ENCODE results near the gene RFC2.
A peak's percentile ranks its signal among the peaks of the same experiment; 100 is the strongest.

The RFC2 gene

DNA sequence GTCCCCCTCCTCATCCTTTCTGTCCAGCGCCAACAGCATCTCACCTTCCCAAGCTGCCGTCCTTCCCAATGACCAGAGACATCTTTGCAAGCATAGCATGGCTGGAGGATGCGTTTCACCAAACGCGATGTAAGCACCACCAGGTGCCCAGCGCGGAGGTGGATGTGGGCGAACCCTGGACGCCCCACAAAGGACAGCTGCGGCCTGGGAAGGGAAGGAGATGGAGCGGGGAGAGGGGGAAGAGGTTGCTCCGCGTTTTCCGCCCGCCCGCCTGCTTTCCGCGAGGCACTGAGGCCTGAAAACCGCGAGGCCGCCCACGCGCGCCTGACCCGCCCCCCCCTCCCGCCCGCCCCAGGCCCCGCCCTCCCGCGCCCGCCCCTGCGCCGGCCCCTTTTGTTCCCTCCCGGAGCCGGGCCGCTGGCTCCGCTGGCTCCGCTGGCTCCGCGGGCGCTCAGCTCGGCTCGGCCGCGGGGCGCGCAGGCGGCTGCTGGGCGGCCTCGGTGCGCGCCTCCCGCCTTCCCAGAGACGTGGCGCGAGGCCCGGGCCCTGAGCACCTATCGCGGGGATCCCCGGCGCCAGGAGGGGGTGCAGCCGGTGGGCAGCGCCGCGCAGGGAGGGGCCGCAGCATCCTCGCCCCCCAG is 34.9 kb upstream of the RFC2 start, which contains the start of gene CLIP2:
CLIP2 (plus strand) TSS at position 390 of the 641 bp plus-strand sequence. CDS start 28,140 bp downstream, outside the sequence.
- Mint-ChIP-seq H3K27ac (peak within 1 kb of the TSS; percentile 66), H3K27me3 (peaks cover 40% of the 10 kb centered on the region), H3K4me1 (ENCODE audit: low read depth) (peaks cover 64% of the 10 kb centered on the region), H3K9me3 (no peaks in the 10 kb centered on the region), H3K4me3 (peak within 1 kb of the TSS; percentile 85), H3K36me3 (ENCODE audit: low read depth) (peaks cover 21% of the 10 kb centered on the region)
- intact Hi-C loops (cut with micrococcal nuclease), result loop anchor here (1.0 to 10.0 kb wide), 3 partner anchors 16 to 84 kb away; no protein-coding TSS in a partner anchor

DNA sequence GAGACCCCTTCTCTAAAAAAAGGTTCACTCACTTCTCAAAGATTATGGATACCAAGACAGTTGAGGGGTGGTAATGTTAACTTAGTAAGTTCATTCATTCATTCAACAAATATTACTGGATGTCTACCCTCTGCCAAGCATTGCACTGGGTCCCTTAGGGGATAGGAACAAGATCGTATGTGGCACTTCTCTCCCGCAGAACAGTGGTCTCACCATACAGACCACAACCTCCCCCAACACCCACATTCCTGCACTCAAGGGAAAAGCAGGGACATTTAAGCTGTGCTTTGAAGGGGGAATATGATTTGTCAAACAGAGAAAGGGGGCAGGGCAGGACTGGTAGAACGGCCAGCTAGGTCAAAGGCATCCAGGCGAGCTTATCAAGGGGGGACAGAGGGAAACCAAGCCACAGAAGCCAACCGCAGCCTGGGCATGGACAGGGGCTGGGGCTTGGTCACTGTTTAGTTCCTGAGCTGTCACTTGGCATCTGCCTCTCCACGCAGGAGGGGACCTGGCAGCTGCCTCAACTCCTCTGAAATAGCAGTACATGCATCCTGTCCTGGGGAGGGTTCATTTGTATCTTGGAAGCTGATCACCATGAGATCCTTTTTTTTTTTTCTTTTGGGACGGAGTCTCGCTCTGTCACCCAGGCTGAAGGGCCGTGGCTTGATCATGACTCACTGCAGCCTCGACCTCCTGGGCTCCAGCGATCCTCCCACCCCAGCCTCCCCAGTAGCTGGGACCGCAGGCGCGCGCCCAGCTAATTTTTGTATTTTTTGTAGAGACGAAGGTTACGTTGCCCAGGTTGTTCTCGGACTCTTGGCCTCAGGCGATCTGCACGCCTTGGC is 34.1 kb upstream of the RFC2 start:
- peaks cover 15% of the 10 kb centered on the region for H3K36me3 Mint-ChIP-seq (ENCODE audit: low read depth)
- H3K4me1 Mint-ChIP-seq (ENCODE audit: low read depth), result peaks cover 61% of the 10 kb centered on the region
- intact Hi-C loops (cut with micrococcal nuclease), result loop anchor here (2.0 to 10.0 kb wide), 2 partner anchors 15 to 83 kb away; no protein-coding TSS in a partner anchor
- peak overlapping the region; percentile 81 for H3K4me3 Mint-ChIP-seq
- peaks cover 34% of the 10 kb centered on the region for H3K27me3 Mint-ChIP-seq
- no peaks in the 10 kb centered on the region for H3K9me3 Mint-ChIP-seq
- H3K27ac Mint-ChIP-seq, result peak overlapping the region; percentile 47

DNA sequence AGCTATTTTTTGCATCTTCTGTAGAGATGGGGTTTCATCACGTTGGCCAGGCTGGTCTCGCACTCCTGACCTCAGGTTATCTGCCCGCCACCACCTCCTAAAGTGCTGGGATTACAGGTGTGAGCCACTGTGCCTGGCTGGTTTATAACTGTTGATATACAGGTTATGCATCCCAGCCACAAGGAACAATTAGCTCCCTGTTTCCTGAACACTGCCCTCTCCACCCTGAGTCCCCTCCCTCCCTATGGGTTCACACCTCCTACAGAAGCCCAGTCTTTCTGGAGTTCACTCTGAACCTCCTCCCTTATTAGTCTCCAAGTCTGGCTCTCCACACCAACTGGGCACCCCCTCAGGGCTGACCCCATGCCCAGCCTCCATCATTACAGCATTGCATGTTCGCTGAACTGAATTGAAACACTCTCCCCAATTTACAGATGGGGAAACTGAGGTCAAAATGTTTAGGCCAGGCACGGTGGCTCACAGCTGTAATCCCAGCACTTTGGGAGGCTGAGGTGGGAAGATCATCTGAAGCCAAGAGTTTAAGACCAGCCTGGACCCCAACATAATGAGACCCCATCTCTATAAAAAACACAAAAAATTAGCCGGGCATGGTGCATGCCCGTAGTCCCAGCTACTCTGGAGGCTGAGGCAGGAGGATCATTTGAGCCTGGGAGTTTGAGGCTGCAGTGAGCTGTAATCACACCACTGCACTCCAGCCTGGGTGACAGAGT is 33.3 kb upstream of the RFC2 start:
- Mint-ChIP-seq H3K27ac (peak overlapping the region; percentile 47), H3K36me3 (ENCODE audit: low read depth) (peaks cover 9% of the 10 kb centered on the region), H3K9me3 (no peaks in the 10 kb centered on the region)

DNA sequence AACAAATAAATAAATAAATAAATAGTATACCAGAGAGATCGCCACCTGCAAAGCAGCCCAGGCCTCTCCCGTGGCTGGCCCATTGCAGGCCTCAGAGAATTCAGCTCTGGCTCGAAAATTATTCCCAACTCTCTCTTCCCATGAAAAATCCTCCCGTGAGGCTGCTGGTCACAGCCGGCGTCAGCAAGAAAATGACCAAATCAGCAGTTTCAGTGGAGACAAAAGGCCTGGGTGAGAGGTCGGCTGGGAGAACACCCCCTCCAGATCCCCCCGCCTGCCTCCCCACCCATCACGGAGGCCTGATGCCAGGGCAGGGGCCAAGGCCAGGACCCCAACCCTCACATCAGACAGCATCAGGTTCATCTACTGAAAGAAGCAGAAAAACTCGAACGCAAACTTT is 31.9 kb upstream of the RFC2 start:
- intact Hi-C loops (cut with micrococcal nuclease), result loop anchor here (10.0 kb wide), 1 partner anchor 81 kb away; no protein-coding TSS in a partner anchor

More for the DNA sequence above, 33.3 kb upstream of the RFC2 start:
- H3K4me1 Mint-ChIP-seq (ENCODE audit: low read depth), result peaks cover 53% of the 10 kb centered on the region
- H3K4me3 Mint-ChIP-seq, result no peak overlapping the region
- intact Hi-C loops (cut with micrococcal nuclease), result loop anchor here (2.0 to 10.0 kb wide), 2 partner anchors 15 to 83 kb away; no protein-coding TSS in a partner anchor
- peaks cover 36% of the 10 kb centered on the region for H3K27me3 Mint-ChIP-seq

DNA sequence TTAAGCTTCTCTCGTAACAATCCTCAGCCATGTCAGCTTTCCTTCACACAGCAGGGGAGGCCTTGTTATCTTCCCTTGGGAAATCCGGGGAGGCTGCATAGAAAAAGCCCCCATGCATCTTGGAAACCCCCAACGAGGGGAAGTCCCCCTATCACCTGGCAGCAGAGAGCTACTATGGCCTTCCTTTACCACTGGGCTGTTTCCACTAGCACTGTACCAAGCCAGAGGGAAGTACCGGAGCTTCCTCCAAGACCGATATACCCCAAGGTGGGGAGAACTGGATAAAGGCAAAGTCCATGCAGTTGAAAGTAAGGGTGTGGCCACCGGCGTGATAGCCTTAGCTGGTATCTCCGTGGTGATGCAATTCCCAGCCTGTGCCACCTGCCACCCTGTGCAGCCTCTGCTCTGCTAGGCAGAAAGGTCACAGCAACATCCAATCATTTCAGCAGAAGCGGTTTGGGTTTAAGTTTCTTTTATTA is 30.6 kb upstream of the RFC2 start:
- no peak overlapping the region for H3K4me3 Mint-ChIP-seq
- H3K9me3 Mint-ChIP-seq, result no peaks in the 10 kb centered on the region
- intact Hi-C loops (cut with micrococcal nuclease), result loop anchor here (10.0 kb wide), 1 partner anchor 80 kb away; no protein-coding TSS in a partner anchor
- H3K27ac Mint-ChIP-seq, result no peak overlapping the region
- H3K4me1 Mint-ChIP-seq (ENCODE audit: low read depth), result peaks cover 42% of the 10 kb centered on the region
- H3K27me3 Mint-ChIP-seq, result peaks cover 26% of the 10 kb centered on the region
- H3K36me3 Mint-ChIP-seq (ENCODE audit: low read depth), result peaks cover 3% of the 10 kb centered on the region

More for the DNA sequence above, 31.9 kb upstream of the RFC2 start:
- Mint-ChIP-seq H3K36me3 (ENCODE audit: low read depth) (peaks cover 9% of the 10 kb centered on the region), H3K9me3 (no peaks in the 10 kb centered on the region), H3K4me3 (no peak overlapping the region), H3K27ac (peak overlapping the region; percentile 41), H3K27me3 (peaks cover 32% of the 10 kb centered on the region), H3K4me1 (ENCODE audit: low read depth) (peaks cover 41% of the 10 kb centered on the region)

DNA sequence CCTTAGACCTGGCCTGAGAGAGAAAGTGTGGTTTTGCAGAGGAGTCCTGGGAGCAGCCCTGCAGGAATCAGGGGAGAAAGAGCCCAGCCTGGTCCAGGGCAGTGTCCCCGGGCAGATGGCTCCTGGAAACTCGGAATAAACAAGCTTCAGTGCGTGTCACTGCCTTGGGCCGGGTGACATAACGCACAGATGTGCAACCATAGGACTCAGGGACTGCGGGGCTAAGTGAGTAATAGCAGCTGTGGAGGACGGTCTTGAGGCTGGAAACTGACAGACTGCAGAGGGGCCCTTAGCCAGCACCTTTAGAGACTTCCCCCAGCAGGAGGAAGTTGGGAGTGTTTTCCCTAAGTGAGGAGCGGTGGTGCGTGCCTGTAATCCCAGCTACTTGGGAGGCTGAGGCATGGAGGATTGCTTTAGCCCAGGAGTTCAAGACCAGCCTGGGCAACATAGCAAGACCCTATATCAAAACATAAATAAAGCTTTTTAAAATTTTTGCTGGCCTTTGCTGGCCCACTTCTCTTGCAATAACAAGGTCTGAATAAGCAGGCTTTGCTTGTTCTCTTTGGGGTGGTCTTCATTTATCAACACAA is 29.8 kb upstream of the RFC2 start:
- Mint-ChIP-seq H3K27ac (no peak overlapping the region), H3K27me3 (peaks cover 25% of the 10 kb centered on the region), H3K36me3 (ENCODE audit: low read depth) (no peaks in the 10 kb centered on the region), H3K4me1 (ENCODE audit: low read depth) (peaks cover 46% of the 10 kb centered on the region), H3K4me3 (no peak overlapping the region), H3K9me3 (no peaks in the 10 kb centered on the region)
- intact Hi-C loops (cut with micrococcal nuclease), result loop anchor here (10.0 kb wide), 1 partner anchor 79 kb away; no protein-coding TSS in a partner anchor

DNA sequence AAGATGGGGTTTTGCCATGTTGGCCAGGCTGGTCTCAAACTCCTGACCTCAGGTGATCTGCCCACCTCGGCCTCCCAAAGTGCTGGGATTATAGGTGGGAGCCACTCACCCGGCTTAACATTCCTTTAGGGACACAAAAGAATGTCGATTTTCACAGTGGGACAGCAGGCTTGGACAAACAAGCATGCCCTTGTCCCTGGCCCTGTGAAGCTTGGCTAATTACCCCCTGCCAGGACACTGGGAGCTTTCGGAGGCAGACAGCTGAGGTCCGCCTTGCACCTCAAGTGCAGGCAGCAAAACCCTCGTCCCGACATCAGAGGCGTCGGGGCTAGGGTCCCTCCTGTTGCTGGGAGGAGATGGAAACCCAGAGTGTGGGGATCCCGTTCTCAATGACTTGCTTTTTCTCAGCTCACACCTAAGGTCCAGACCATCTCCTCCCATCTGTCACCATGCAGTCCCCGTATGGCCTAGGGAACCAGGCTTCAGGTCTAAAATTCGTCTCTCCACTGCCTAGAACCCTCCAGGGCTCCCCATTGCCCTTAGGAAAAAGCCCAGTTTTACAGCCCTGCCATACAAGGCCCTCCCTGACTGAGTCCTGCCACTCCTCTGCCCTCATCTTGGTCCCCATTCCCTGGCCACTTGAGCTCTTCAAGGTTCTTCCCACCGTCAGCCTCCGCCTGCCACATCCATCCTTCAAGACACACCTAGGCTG is 28.7 kb upstream of the RFC2 start:
- Mint-ChIP-seq H3K4me1 (ENCODE audit: low read depth) (peaks cover 36% of the 10 kb centered on the region), H3K27ac (peak overlapping the region; percentile 23), H3K36me3 (ENCODE audit: low read depth) (no peaks in the 10 kb centered on the region), H3K4me3 (no peak overlapping the region), H3K27me3 (peaks cover 14% of the 10 kb centered on the region), H3K9me3 (no peaks in the 10 kb centered on the region)
- intact Hi-C loops (cut with micrococcal nuclease), result loop anchor here (10.0 kb wide), 1 partner anchor 78 kb away; no protein-coding TSS in a partner anchor

DNA sequence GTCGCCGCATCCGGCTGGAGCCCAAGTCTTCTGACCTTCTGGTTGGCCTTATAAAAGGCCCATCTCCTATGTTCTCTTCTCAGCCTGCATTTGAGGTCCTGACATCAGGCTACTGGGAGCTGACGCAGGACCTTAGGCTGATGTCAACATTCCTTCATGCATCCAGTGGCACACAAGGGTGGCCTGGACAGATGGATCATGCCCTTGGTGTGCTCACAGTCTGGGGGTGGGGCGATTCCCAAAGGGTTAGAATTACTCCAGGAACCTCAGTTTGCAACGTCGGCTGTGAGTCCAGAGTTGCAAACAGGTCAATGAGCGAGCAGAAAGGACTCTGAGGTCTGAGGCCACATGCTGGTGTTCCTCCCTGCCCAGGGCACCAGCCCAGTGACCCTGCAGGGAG is 26.8 kb upstream of the RFC2 start:
- Mint-ChIP-seq H3K27me3 (peaks cover 6% of the 10 kb centered on the region), H3K27ac (peak overlapping the region; percentile 39), H3K9me3 (no peaks in the 10 kb centered on the region), H3K4me3 (no peak overlapping the region), H3K36me3 (ENCODE audit: low read depth) (no peaks in the 10 kb centered on the region), H3K4me1 (ENCODE audit: low read depth) (peaks cover 39% of the 10 kb centered on the region)
- intact Hi-C loops (cut with micrococcal nuclease), result loop anchor here (10.0 kb wide), 1 partner anchor 76 kb away; no protein-coding TSS in a partner anchor

DNA sequence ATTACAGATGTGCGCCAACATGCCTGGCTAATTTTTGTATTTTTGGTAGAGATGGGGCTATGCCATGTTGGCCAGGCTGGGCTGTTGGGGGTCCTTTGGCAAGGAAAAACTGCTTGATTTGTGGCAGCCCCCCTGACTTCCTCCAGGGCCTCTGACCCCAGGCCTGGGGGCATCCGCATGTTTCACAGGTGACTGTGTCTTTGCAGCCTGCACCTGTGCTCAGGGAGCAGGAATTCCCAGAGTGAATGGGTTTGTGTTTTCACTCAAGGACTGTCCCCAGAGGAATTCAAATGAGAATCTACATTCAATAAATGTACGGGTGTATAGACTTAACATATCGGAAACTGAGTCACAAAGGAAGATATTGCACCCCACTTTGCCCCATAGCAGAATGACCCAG is 23.4 kb upstream of the RFC2 start:
- Mint-ChIP-seq H3K4me3 (no peak overlapping the region), H3K36me3 (ENCODE audit: low read depth) (no peaks in the 10 kb centered on the region), H3K27me3 (peaks cover 2% of the 10 kb centered on the region), H3K9me3 (no peaks in the 10 kb centered on the region), H3K27ac (no peak overlapping the region), H3K4me1 (ENCODE audit: low read depth) (peaks cover 47% of the 10 kb centered on the region)
- intact Hi-C loops (cut with micrococcal nuclease), result no loop called here

DNA sequence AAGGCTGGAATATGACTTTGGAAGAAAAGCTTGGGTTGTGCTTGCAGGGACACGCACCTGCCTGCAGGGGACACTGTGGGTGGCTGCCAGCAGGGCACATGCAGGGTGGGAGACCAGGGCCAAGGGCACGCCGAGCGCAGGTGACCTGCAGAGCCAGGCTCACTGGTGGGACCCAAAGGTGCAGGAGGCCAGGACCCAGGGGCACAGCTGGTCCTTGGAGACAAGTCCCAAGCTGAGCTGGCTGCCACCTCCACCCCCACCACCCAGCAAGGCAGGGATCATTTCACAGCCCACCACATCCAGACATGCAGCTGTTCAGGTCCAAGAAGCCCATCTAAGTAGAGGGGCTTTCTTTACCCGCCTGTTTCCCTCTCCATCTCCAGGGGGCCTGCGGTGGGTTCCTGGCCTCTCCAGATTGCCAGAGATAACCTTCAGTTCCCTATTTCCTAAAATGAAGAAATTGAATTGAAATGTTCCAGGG is 21.2 kb upstream of the RFC2 start:
- peaks cover 56% of the 10 kb centered on the region for H3K4me1 Mint-ChIP-seq (ENCODE audit: low read depth)
- no peaks in the 10 kb centered on the region for H3K36me3 Mint-ChIP-seq (ENCODE audit: low read depth)
- H3K9me3 Mint-ChIP-seq, result no peaks in the 10 kb centered on the region
- no peaks in the 10 kb centered on the region for H3K27me3 Mint-ChIP-seq
- intact Hi-C loops (cut with micrococcal nuclease), result no loop called here
- H3K27ac Mint-ChIP-seq, result no peak overlapping the region
- no peak overlapping the region for H3K4me3 Mint-ChIP-seq

DNA sequence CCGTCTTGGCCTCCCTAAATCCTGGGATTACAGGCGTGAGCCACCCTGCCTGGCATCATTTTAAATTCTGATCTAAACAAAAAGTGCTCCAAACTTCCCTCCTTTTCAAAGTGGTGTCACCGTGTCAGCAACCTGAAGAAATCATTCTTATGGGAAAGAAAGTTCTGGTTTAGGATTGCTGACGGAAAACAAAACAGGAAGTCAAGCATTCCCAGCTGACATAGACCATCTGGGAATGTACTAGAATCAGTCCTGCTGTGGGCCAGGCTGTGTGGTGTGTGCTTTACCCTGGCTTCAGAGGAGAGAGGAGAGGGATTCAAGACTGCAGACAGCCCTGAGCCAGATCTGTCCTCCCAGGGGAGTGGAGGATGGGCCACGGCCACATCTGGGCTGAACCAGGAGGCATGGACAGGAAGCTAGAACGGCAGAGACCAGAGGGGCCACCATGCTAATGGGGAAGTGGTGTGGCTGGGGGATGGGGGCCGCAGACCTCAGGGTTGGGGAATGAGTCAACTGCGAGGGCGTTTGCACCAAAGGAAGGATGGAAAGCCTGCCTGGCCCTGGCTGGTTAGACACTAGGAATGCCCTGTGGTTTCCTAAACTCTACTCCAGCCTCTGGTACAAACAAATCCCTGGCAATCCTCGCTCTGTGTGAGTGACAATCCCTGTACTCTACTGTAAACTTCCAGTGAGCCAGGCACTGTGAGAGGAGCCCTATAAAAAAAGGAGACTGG is 18.3 kb upstream of the RFC2 start:
- intact Hi-C loops (cut with micrococcal nuclease), result loop anchor here (2.0 kb wide), 2 partner anchors 16 to 18 kb away; partner anchors contain the start of genes CLIP2 and RFC2
- H3K36me3 Mint-ChIP-seq (ENCODE audit: low read depth), result no peaks in the 10 kb centered on the region
- H3K27ac Mint-ChIP-seq, result peak overlapping the region; percentile 94
- H3K4me1 Mint-ChIP-seq (ENCODE audit: low read depth), result peaks cover 44% of the 10 kb centered on the region
- H3K27me3 Mint-ChIP-seq, result peaks cover 5% of the 10 kb centered on the region
- H3K4me3 Mint-ChIP-seq, result peak overlapping the region; percentile 41
- no peaks in the 10 kb centered on the region for H3K9me3 Mint-ChIP-seq

DNA sequence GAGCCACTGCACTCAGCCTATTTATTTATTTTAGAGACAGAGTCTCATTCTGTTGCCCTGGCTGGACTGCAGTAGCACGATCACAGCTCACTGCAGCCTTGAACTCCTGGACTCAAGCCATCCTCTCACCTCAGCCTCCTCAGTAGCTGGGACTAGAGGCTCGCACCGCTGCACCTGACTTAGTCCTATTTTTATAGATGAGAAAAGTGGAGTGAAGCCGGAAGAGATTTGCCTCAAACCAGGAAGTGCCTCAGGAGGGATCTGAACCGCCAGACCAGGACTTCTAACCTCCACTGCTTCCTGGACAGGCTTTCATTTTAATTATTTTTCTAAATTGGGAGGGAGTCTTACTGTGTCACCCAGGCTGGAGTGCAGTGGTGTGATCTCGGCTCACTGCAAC is 17.5 kb upstream of the RFC2 start:
- H3K9me3 Mint-ChIP-seq, result no peaks in the 10 kb centered on the region
- peaks cover 5% of the 10 kb centered on the region for H3K27me3 Mint-ChIP-seq
- intact Hi-C loops (cut with micrococcal nuclease), result loop anchor here (2.0 kb wide), 2 partner anchors 17 kb away; partner anchors contain the start of genes CLIP2 and RFC2
- H3K4me1 Mint-ChIP-seq (ENCODE audit: low read depth), result peaks cover 42% of the 10 kb centered on the region
- peak overlapping the region; percentile 41 for H3K4me3 Mint-ChIP-seq
- no peaks in the 10 kb centered on the region for H3K36me3 Mint-ChIP-seq (ENCODE audit: low read depth)
- peak overlapping the region; percentile 94 for H3K27ac Mint-ChIP-seq
